ENCODE measurements around the gene GRIN3A. TPM values are rescaled to one million over a fixed set of nuclear protein-coding genes. Genes with fewer than 3 reads are reported as not detected.

The GRIN3A gene
- total RNA-seq, 1 donor from 2014 or later: 0.15 TPM

GRCh38 chr9:101689039-101689438 is 49.4 kb downstream of the GRIN3A start:
- no peak overlapping the region for H3K27ac Mint-ChIP-seq (ENCODE audit: unreplicated experiment)
- no peaks in the 10 kb centered on the region for H3K36me3 Mint-ChIP-seq (ENCODE audit: unreplicated experiment)
- no peaks in the 10 kb centered on the region for H3K4me1 Mint-ChIP-seq (ENCODE audit: low read depth, unreplicated experiment)
- H3K9me3 Mint-ChIP-seq (ENCODE audit: unreplicated experiment): no peaks in the 10 kb centered on the region
- no peaks in the 10 kb centered on the region for H3K27me3 Mint-ChIP-seq (ENCODE audit: unreplicated experiment)
- H3K4me3 Mint-ChIP-seq (ENCODE audit: unreplicated experiment): no peak overlapping the region
- no peak for DNase-seq
- TF ChIP-seq CTCF (IDR thresholded peaks at IDR 0.05; ENCODE audit: partially characterized antibody, unreplicated experiment): no peak

- Mint-ChIP-seq H3K27me3 (ENCODE audit: unreplicated experiment) (no peaks in the 10 kb centered on the region), H3K9me3 (ENCODE audit: unreplicated experiment) (no peaks in the 10 kb centered on the region), H3K4me3 (ENCODE audit: unreplicated experiment) (no peak overlapping the region), H3K4me1 (ENCODE audit: low read depth, unreplicated experiment) (no peaks in the 10 kb centered on the region), H3K36me3 (ENCODE audit: unreplicated experiment) (no peaks in the 10 kb centered on the region), H3K27ac (ENCODE audit: unreplicated experiment) (no peak overlapping the region)
- TF ChIP-seq CTCF (IDR thresholded peaks at IDR 0.05; ENCODE audit: partially characterized antibody, unreplicated experiment): no peak
- no peak for DNase-seq
These were observed 53.8 kb downstream of the GRIN3A start for GRCh38 chr9:101684665-101685064.

DNA sequence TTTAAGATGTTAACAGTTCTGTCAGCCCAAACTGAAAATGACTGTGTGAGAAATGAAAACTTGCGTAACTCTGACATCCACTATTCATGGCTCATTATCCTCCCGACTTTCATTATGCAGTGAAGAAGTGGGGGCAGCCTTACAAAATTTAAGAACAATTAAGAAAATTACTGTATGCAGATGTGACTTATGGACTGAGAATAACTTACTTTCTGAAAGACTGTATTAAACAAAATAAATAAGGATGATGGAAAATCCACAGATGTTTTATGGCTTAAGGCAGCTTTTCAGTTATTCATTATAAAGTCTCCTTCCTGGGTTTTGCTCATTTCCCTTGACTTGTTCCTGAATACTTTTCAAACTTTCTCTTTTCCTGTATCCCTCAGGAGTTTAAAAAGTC is 55.2 kb downstream of the GRIN3A start:
- no peaks in the 10 kb centered on the region for H3K27me3 Mint-ChIP-seq (ENCODE audit: unreplicated experiment)
- TF ChIP-seq CTCF (IDR thresholded peaks at IDR 0.05; ENCODE audit: partially characterized antibody, unreplicated experiment): no peak

GRCh38 chr9:101677861-101678260 is 60.6 kb downstream of the GRIN3A start:
- DNase-seq: no peak
- Mint-ChIP-seq H3K36me3 (ENCODE audit: unreplicated experiment) (no peaks in the 10 kb centered on the region), H3K4me1 (ENCODE audit: low read depth, unreplicated experiment) (no peaks in the 10 kb centered on the region), H3K9me3 (ENCODE audit: unreplicated experiment) (no peaks in the 10 kb centered on the region), H3K4me3 (ENCODE audit: unreplicated experiment) (no peak overlapping the region), H3K27me3 (ENCODE audit: unreplicated experiment) (no peaks in the 10 kb centered on the region), H3K27ac (ENCODE audit: unreplicated experiment) (no peak overlapping the region)
- no peak for TF ChIP-seq CTCF (IDR thresholded peaks at IDR 0.05; ENCODE audit: partially characterized antibody, unreplicated experiment)

More for the DNA sequence above, 55.2 kb downstream of the GRIN3A start:
- no peak for DNase-seq
- Mint-ChIP-seq H3K27ac (ENCODE audit: unreplicated experiment) (no peak overlapping the region), H3K4me3 (ENCODE audit: unreplicated experiment) (no peak overlapping the region), H3K4me1 (ENCODE audit: low read depth, unreplicated experiment) (no peaks in the 10 kb centered on the region), H3K9me3 (ENCODE audit: unreplicated experiment) (no peaks in the 10 kb centered on the region), H3K36me3 (ENCODE audit: unreplicated experiment) (no peaks in the 10 kb centered on the region)

DNA sequence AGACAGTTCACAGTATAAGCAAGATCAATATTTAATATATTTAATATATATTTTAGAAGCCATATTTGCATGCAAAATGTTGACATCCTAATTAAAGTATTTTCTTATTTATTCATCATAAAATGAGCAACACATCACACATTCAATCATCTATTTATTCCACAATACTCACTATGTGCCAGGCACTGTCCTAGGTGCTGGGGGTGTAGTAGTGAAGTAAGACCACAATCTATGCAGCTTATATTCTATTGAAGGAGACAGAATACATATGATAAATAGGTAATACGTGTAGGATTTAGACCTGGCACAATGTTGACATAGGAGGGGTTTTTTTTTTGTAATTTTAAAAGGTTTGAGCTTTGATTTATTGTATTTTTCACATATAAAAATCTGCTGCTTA is 63.1 kb downstream of the GRIN3A start:
- TF ChIP-seq CTCF (IDR thresholded peaks at IDR 0.05; ENCODE audit: partially characterized antibody, unreplicated experiment): no peak
- DNase-seq: no peak
- H3K9me3 Mint-ChIP-seq (ENCODE audit: unreplicated experiment): no peaks in the 10 kb centered on the region
- no peaks in the 10 kb centered on the region for H3K4me1 Mint-ChIP-seq (ENCODE audit: low read depth, unreplicated experiment)
- no peak overlapping the region for H3K27ac Mint-ChIP-seq (ENCODE audit: unreplicated experiment)
- no peak overlapping the region for H3K4me3 Mint-ChIP-seq (ENCODE audit: unreplicated experiment)
- no peaks in the 10 kb centered on the region for H3K27me3 Mint-ChIP-seq (ENCODE audit: unreplicated experiment)
- no peaks in the 10 kb centered on the region for H3K36me3 Mint-ChIP-seq (ENCODE audit: unreplicated experiment)

Measured in glutamatergic neuron (in vitro differentiated cells).